Tibial nerve (tissue), 4 donors: ENCODE data around the gene CLGN. TPM values are rescaled to one million over a fixed set of nuclear protein-coding genes. Genes with fewer than 3 reads are reported as not detected.
A peak's percentile ranks its signal among the peaks of the same experiment; 100 is the strongest.

Experiments
- DNase-seq, 2 donors: peaks; one replicate each; pipeline ENCODE4 v3.0.0-alpha.2; 2019; ENCODE audit warnings: low spot score in 2 of 2
- H3K27ac ChIP-seq, 4 donors: fragments of 200-600 bp; sonication (generic) in 3 of 4; one replicate each; pipeline ENCODE4 v1.5.1; 2017 to 2019; ENCODE audit warnings: mild to moderate bottlenecking in 1 of 4
- H3K27me3 ChIP-seq, 2 donors: fragments of 200-600 bp; sonication (generic) in 1 of 2; one replicate each; pipeline versions ENCODE4 v1.5.1 to v1.6.0; 2017 to 2019
- H3K36me3 ChIP-seq, 3 donors: fragments of 200-600 bp; sonication (generic); one replicate each; pipeline ENCODE4 v1.5.1; 2018 to 2019
- H3K4me1 ChIP-seq, 4 donors: fragments of 200-600 bp; sonication (generic) in 3 of 4; one replicate each; pipeline ENCODE4 v1.5.1; 2017 to 2019
- H3K4me3 ChIP-seq, 4 donors: fragments of 200-600 bp; sonication (generic) in 3 of 4; one replicate each; pipeline ENCODE4 v1.5.1; 2017 to 2019; ENCODE audit warnings: mild to moderate bottlenecking in 1 of 4, moderate library complexity in 1 of 4
- H3K9me3 ChIP-seq, 4 donors: fragments of 200-600 bp; sonication (generic) in 3 of 4; one replicate each; pipeline ENCODE4 v1.5.1; 2017 to 2019
- EP300 ChIP-seq, 2 donors: sonication (generic); formaldehyde crosslinking; IDR thresholded peaks; one replicate each; pipeline ENCODE4 v1.6.1; 2017; ENCODE audit warnings: antibody characterized with exemption in 2 of 2, mild to moderate bottlenecking in 1 of 2
- POLR2A ChIP-seq, 2 donors: fragments of 450-650 bp; IDR thresholded peaks; one replicate each; pipeline ENCODE4 v1.6.1; 2017; ENCODE audit warnings: antibody characterized with exemption in 2 of 2, mild to moderate bottlenecking in 2 of 2, moderate library complexity in 2 of 2
- WGBS, 2 donors: methylation state at CpG; one replicate each; pipeline ENCODE4 v1.1.5; 2018; 5-methylcytosine and 5-hydroxymethylcytosine counted together
- total RNA-seq, 4 donors: library from RNA; depleted of rRNA; stranded (reverse); fragments of >200 nt; gene quantifications; one replicate each; pipeline ENCODE4 v1.1.0, GENCODE V29; 2016
- TF ChIP-seq, protein P1 (sequence below), 5 experiments: fragments of 200-600 bp in 3 of 5; fragments of 450-650 bp in 2 of 5; sonication (generic) in 3 of 5; IDR thresholded peaks; one replicate each; pipeline ENCODE4 v1.5.1; 2016 to 2019; ENCODE audit warnings: antibody characterized with exemption in 5 of 5, mild to moderate bottlenecking in 3 of 5, moderate library complexity in 2 of 5

Gene CLGN
- total RNA-seq, 4 donors from 2014 or later, result 0.42 to 2.5 (median 1.1) TPM

DNA sequence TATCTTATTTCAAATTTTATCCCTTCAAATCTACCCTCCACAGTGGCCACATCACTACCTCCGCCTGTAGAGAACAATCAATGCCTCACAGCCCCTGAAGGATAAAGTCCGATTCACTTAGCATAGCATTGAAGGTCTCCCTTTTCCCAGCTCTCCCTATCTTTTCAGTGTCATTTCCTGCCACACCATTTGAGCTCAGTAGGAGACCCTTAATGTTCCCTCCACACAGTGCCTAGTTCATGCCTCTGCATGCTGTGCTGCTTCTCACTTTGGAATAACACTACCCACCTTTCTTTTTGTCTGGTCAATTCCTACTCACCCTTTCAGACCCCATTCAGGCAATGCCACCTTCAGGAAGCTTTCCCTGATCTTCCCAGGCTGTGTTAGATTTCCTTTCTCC is 77.6 kb downstream of the CLGN start:
- Histone ChIP-seq H3K36me3 (no peaks in the 10 kb centered on the region), H3K9me3 (no peaks in the 10 kb centered on the region), H3K4me3 (no peak overlapping the region), H3K27me3 (no peaks in the 10 kb centered on the region), H3K27ac (no peak overlapping the region), H3K4me1 (no peaks in the 10 kb centered on the region)
- TF ChIP-seq, protein P1, sequence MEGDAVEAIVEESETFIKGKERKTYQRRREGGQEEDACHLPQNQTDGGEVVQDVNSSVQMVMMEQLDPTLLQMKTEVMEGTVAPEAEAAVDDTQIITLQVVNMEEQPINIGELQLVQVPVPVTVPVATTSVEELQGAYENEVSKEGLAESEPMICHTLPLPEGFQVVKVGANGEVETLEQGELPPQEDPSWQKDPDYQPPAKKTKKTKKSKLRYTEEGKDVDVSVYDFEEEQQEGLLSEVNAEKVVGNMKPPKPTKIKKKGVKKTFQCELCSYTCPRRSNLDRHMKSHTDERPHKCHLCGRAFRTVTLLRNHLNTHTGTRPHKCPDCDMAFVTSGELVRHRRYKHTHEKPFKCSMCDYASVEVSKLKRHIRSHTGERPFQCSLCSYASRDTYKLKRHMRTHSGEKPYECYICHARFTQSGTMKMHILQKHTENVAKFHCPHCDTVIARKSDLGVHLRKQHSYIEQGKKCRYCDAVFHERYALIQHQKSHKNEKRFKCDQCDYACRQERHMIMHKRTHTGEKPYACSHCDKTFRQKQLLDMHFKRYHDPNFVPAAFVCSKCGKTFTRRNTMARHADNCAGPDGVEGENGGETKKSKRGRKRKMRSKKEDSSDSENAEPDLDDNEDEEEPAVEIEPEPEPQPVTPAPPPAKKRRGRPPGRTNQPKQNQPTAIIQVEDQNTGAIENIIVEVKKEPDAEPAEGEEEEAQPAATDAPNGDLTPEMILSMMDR (IDR thresholded peaks at IDR 0.05), result no peak
- TF ChIP-seq EP300 (IDR thresholded peaks at IDR 0.05) (no peak), POLR2A (IDR thresholded peaks at IDR 0.05) (no peak)
- 85 to 87% methylated on average over 2 of the region's 2 CpGs for WGBS, 2 donors
- DNase-seq, result no peak

DNA sequence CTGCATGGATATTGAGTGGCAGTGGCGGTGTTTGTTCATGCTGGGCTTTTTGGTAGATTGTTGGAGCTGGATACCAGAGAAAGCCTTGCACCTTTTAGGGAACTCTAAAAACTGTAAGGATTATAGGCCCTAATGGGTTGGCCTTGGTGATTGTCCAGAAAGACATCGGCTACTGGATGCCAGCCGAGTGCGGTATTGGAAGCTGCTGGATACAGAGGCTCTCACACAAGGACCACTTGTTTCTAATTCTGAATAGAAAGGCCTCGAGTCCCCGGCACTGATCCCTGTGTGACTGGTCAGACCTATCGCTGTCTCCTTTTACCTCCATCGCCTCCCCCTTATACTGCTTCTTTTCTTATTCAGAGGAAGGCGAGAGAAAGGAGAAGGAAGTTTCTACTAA is 81.3 kb downstream of the CLGN start:
- Histone ChIP-seq H3K27ac (no peak overlapping the region), H3K27me3 (no peaks in the 10 kb centered on the region), H3K36me3 (no peaks in the 10 kb centered on the region), H3K9me3 (no peaks in the 10 kb centered on the region), H3K4me3 (no peak overlapping the region), H3K4me1 (peaks cover 0 to 12% (median 0%) of the 10 kb centered on the region in 4 donors)
- TF ChIP-seq, protein P1 (IDR thresholded peaks at IDR 0.05), result no peak
- no peak for TF ChIP-seq POLR2A (IDR thresholded peaks at IDR 0.05)
- TF ChIP-seq EP300 (IDR thresholded peaks at IDR 0.05), result no peak
- 77 to 84% methylated on average over 9 of the region's 9 CpGs for WGBS, 2 donors
- no peak for DNase-seq

DNA sequence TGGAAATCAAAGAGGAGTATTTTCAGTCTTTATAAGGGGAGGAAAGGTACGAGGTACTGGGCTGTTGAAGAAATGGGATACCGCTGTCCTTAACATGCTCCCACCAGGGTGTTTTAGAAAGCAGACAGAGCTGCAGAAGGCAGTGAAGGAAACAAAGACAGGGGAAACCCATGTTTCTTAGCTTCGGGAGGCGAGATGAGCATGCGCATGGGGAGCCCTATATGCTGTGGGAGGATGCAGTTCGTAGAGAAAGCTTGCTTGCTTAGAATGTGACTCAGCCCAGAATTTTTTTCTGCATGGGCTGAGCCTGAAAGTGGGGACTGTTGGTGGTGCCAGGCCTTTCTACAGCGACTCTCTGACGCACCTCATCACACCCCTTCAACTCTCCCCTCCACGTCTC is 82.8 kb downstream of the CLGN start:
- Histone ChIP-seq H3K9me3 (no peaks in the 10 kb centered on the region), H3K27ac (no peak overlapping the region), H3K4me1 (peaks cover 0 to 12% (median 0%) of the 10 kb centered on the region in 4 donors), H3K27me3 (no peaks in the 10 kb centered on the region), H3K4me3 (no peak overlapping the region), H3K36me3 (no peaks in the 10 kb centered on the region)
- WGBS, 2 donors, result 80 to 81% methylated on average over 9 of the region's 9 CpGs
- no peak for DNase-seq
- TF ChIP-seq, protein P1 (IDR thresholded peaks at IDR 0.05), result no peak
- no peak for TF ChIP-seq EP300 (IDR thresholded peaks at IDR 0.05)
- no peak for TF ChIP-seq POLR2A (IDR thresholded peaks at IDR 0.05)

DNA sequence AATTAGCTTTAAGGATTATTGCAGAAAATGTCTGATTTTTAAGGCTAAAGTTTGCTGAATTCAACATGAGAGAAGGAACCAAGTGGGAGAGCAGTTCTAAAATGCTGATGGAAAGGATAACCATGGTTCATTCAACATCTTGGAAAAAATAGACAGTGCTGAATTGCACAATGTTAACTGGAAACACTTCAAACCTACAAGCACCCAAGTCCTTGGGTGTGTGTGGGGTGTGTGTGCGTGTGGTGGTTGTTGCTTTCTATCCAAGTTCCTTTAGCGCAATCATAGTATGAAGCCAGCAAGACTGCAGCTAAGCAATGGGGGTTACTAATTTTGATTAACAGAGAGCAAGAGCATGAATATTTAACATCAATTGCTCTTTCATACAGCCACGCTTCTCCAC is 83.3 kb downstream of the CLGN start:
- no peak overlapping the region for H3K27ac ChIP-seq
- no peak overlapping the region for H3K4me3 ChIP-seq
- no peaks in the 10 kb centered on the region for H3K27me3 ChIP-seq
- H3K36me3 ChIP-seq, result no peaks in the 10 kb centered on the region
- TF ChIP-seq EP300 (IDR thresholded peaks at IDR 0.05) (no peak), POLR2A (IDR thresholded peaks at IDR 0.05) (no peak)
- TF ChIP-seq, protein P1 (IDR thresholded peaks at IDR 0.05), result no peak
- peaks cover 0 to 12% (median 0%) of the 10 kb centered on the region in 4 donors for H3K4me1 ChIP-seq
- no peak for DNase-seq
- H3K9me3 ChIP-seq, result no peaks in the 10 kb centered on the region
- 75 to 85% methylated on average over 3 of the region's 3 CpGs for WGBS, 2 donors

DNA sequence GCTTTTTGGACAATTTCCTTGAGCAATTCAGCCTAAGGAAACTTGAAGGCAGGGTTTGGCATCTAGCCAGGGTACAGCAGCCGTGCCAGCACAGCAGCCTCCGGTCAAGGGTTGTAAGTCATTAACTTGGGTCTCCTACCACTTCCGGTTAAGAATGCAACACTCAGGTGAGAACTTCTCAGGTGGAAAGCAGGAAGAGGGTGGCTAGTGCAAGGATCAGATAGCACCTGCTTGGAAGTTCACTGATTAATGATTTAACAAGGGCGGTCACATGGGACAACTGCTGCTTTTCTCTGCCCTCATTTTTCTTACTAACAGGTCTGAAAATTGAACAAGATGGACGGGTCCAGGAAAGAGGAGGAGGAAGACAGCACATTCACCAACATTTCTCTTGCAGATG is 84.1 kb downstream of the CLGN start:
- no peak for TF ChIP-seq POLR2A (IDR thresholded peaks at IDR 0.05)
- H3K9me3 ChIP-seq, result no peaks in the 10 kb centered on the region
- no peak overlapping the region for H3K4me3 ChIP-seq
- H3K27me3 ChIP-seq, result no peaks in the 10 kb centered on the region
- H3K27ac ChIP-seq, result no peak overlapping the region
- peaks cover 0 to 12% (median 0%) of the 10 kb centered on the region in 4 donors for H3K4me1 ChIP-seq
- 23 to 31% methylated on average over 5 of the region's 5 CpGs for WGBS, 2 donors
- no peaks in the 10 kb centered on the region for H3K36me3 ChIP-seq
- peak in 1 of 2 donors; percentile 21 for DNase-seq

DNA sequence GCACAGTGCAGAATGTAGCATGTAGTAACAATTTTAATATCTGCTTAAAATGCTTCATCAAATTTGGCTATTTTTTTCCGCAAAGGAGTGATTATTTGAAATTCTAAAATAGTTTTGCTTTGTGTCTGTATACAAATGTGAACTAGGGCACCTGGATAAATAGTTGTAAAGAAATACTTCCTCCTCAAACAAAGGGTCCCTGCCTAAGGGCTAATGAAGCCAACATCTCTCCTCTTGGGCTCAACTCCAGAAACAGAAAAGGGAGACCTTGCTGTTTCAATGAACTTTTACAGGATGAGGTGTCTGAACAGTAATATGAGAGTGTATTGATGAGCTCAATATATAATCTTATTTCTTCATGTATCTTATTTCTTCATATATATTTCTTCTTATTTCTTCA is 84.8 kb downstream of the CLGN start:
- no peaks in the 10 kb centered on the region for H3K27me3 ChIP-seq
- no peak for DNase-seq
- peaks cover 0 to 12% (median 0%) of the 10 kb centered on the region in 4 donors for H3K4me1 ChIP-seq
- no peak overlapping the region for H3K4me3 ChIP-seq
- TF ChIP-seq POLR2A (IDR thresholded peaks at IDR 0.05), result no peak
- TF ChIP-seq, protein P1 (IDR thresholded peaks at IDR 0.05), result no peak
- H3K27ac ChIP-seq, result no peak overlapping the region
- H3K36me3 ChIP-seq, result no peaks in the 10 kb centered on the region
- 84 to 86% methylated on average over 1 of the region's 1 CpG for WGBS, 2 donors
- H3K9me3 ChIP-seq, result no peaks in the 10 kb centered on the region
